Memory B cell (primary cell): ENCODE data around the gene NAALADL2.
"Not testable (repeated sequence)": the region's sequence is repeated elsewhere in the genome, so short reads cannot be mapped to it uniquely, and the experiment has no call there.

Experiments
- ATAC-seq: fragments of 150-1000 bp; cut with Tn5 transposase; 2 replicates; pipeline ENCODE4 v1.10.0; 2021; ENCODE audit warnings: low read depth, mild to moderate bottlenecking, moderate library complexity
- DNase-seq, 2 donors: peaks; one replicate each; pipeline ENCODE4 v3.0.0; 2022; ENCODE audit warnings: low spot score in 2 of 2
- H3K27ac Mint-ChIP-seq: one replicate; pipeline ENCODE4 v1.8.0; 2022; ENCODE audit warnings: mild to moderate bottlenecking, moderate library complexity, mixed read lengths
- H3K27me3 Mint-ChIP-seq: one replicate; pipeline ENCODE4 v1.8.0; 2022; ENCODE audit warnings: mixed read lengths
- H3K36me3 Mint-ChIP-seq: one replicate; pipeline ENCODE4 v1.8.0; 2022; ENCODE audit warnings: mild to moderate bottlenecking, mixed read lengths
- H3K4me1 Mint-ChIP-seq: one replicate; pipeline ENCODE4 v1.8.0; 2022; ENCODE audit warnings: mixed read lengths
- H3K4me3 Mint-ChIP-seq: one replicate; pipeline ENCODE4 v1.8.0; 2022; ENCODE audit warnings: mild to moderate bottlenecking, moderate library complexity, mixed read lengths
- H3K9me3 Mint-ChIP-seq: one replicate; pipeline ENCODE4 v1.8.0; 2022; ENCODE audit warnings: mixed read lengths

The NAALADL2 gene

GRCh38 chr3:175355801-175356335 lies 496.7 kb downstream of the NAALADL2 start:
- no peak overlapping the region for H3K4me3 Mint-ChIP-seq
- no peaks in the 10 kb centered on the region for H3K27me3 Mint-ChIP-seq
- H3K4me1 Mint-ChIP-seq, result no peaks in the 10 kb centered on the region
- no peak for ATAC-seq
- peaks cover 6% of the 10 kb centered on the region for H3K9me3 Mint-ChIP-seq
- H3K36me3 Mint-ChIP-seq, result no peaks in the 10 kb centered on the region
- DNase-seq, result no peak
- H3K27ac Mint-ChIP-seq, result no peak overlapping the region

- no peaks in the 10 kb centered on the region for H3K36me3 Mint-ChIP-seq
- H3K4me3 Mint-ChIP-seq, result no peak overlapping the region
- H3K9me3 Mint-ChIP-seq, result peaks cover 6% of the 10 kb centered on the region
- H3K27me3 Mint-ChIP-seq, result no peaks in the 10 kb centered on the region
- ATAC-seq, result no peak
- no peak overlapping the region for H3K27ac Mint-ChIP-seq
- no peaks in the 10 kb centered on the region for H3K4me1 Mint-ChIP-seq
- DNase-seq, result no peak
These were observed 497.8 kb downstream of the NAALADL2 start for GRCh38 chr3:175356899-175357324.

GRCh38 chr3:175357758-175358157 lies 498.6 kb downstream of the NAALADL2 start:
- Mint-ChIP-seq H3K4me1 (no peaks in the 10 kb centered on the region), H3K27me3 (no peaks in the 10 kb centered on the region), H3K4me3 (no peak overlapping the region), H3K36me3 (no peaks in the 10 kb centered on the region), H3K27ac (no peak overlapping the region), H3K9me3 (peaks cover 6% of the 10 kb centered on the region)
- ATAC-seq (no peak), DNase-seq (no peak)

DNA sequence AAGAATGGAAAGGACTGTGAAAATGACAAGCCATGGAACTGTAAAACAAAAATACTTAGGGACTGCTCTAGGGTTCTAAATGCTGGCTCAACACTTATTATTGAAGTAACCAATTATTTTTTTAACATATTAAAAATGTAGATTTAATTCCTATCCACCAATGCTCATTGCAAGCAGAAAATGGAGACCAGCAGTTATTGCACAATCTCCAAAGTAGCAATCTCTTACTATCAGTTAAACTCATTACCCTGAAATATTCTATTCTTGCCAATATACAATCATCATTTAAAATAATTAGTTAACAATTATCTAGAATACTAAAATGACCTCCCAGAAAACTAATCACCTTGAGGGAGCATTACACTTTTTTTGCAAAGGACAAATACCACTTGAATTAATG lies 499.8 kb downstream of the NAALADL2 start:
- H3K36me3 Mint-ChIP-seq, result no peaks in the 10 kb centered on the region
- peaks cover 9% of the 10 kb centered on the region for H3K9me3 Mint-ChIP-seq
- H3K27ac Mint-ChIP-seq, result no peak overlapping the region
- ATAC-seq (no peak), DNase-seq (no peak)
- H3K4me3 Mint-ChIP-seq, result no peak overlapping the region
- no peaks in the 10 kb centered on the region for H3K4me1 Mint-ChIP-seq
- H3K27me3 Mint-ChIP-seq, result no peaks in the 10 kb centered on the region

DNA sequence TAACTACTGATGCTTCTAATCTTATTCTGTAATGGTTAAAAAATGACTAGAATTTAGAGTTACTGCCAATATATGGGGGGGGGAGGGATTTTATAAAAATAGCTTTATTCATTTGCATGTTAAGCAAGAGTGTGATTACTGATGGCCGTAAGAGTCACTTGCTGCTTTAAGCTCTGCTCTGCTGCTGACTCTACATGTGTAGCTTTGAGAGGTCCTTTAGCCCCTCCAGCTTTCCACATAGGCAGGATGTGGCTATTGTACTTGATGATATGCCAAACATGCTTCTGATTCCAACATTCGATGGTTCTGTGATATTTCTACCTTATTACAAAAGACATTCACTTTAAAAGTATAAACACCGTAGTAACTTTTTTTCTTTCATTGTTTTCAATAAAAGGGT lies 511.3 kb downstream of the NAALADL2 start:
- H3K36me3 Mint-ChIP-seq, H3K4me1 Mint-ChIP-seq, DNase-seq, ATAC-seq, H3K27me3 Mint-ChIP-seq, H3K4me3 Mint-ChIP-seq, H3K27ac Mint-ChIP-seq, H3K9me3 Mint-ChIP-seq: not testable (repeated sequence)

DNA sequence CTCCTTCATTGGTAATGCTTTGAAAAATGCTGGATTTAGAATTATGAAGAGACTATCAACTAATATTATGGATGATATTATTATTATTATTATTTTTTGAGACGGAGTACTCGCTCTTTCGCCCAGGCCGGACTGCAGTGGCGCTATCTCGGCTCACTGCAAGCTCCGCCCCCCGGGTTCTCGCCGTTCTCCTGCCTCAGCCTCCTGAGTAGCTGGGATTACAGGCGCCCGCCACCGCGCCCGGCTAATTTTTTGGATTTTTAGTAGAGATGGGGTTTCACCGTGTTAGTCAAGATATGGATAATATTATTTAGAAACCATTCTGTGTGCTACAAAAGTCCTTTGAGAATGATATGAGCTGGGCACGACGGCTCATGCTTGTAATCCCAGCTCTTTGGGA lies 512.1 kb downstream of the NAALADL2 start:
- not testable (repeated sequence) for ATAC-seq, H3K27ac Mint-ChIP-seq, H3K4me1 Mint-ChIP-seq, H3K27me3 Mint-ChIP-seq, H3K4me3 Mint-ChIP-seq, H3K9me3 Mint-ChIP-seq, DNase-seq, H3K36me3 Mint-ChIP-seq

- Mint-ChIP-seq H3K4me3 (no peak overlapping the region), H3K27me3 (no peaks in the 10 kb centered on the region), H3K27ac (no peak overlapping the region), H3K36me3 (no peaks in the 10 kb centered on the region), H3K4me1 (peaks cover 3% of the 10 kb centered on the region), H3K9me3 (no peaks in the 10 kb centered on the region)
- no peak for ATAC-seq
- DNase-seq, result no peak
These were observed 515.6 kb downstream of the NAALADL2 start for GRCh38 chr3:175374705-175375104.

GRCh38 chr3:175378348-175378747 lies 519.2 kb downstream of the NAALADL2 start:
- Mint-ChIP-seq H3K4me3 (no peak overlapping the region), H3K36me3 (no peaks in the 10 kb centered on the region), H3K27ac (no peak overlapping the region), H3K9me3 (no peaks in the 10 kb centered on the region), H3K27me3 (no peaks in the 10 kb centered on the region), H3K4me1 (peaks cover 3% of the 10 kb centered on the region)
- no peak for DNase-seq
- ATAC-seq, result no peak

DNA sequence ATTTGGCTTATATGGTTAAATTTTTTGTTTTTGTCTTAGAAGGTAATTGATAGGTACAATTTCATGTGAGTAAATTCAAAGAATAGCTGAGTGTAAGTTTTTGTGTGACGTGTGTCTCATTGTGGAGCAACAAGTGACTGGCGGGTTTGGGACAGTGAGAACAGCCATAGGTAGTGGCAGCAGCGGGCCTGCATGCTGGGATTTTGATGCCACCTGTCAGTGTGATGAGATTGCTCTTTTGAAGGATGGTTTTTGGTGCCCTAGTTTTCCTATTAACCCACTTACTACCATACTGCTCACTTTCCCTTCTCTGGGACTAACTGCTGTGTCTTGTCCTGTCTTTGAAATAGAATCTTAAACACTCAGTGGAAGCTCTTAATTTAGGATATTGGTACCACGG lies 522.6 kb downstream of the NAALADL2 start:
- Mint-ChIP-seq H3K4me3 (no peak overlapping the region), H3K36me3 (no peaks in the 10 kb centered on the region), H3K27ac (no peak overlapping the region), H3K4me1 (peaks cover 3% of the 10 kb centered on the region), H3K9me3 (no peaks in the 10 kb centered on the region), H3K27me3 (no peaks in the 10 kb centered on the region)
- ATAC-seq, result no peak
- no peak for DNase-seq

- no peaks in the 10 kb centered on the region for H3K9me3 Mint-ChIP-seq
- no peaks in the 10 kb centered on the region for H3K27me3 Mint-ChIP-seq
- DNase-seq, result no peak
- H3K27ac Mint-ChIP-seq, result no peak overlapping the region
- no peak for ATAC-seq
- H3K4me1 Mint-ChIP-seq, result peaks cover under 1% of the 10 kb centered on the region
- no peaks in the 10 kb centered on the region for H3K36me3 Mint-ChIP-seq
- H3K4me3 Mint-ChIP-seq, result no peak overlapping the region
These were observed 524.2 kb downstream of the NAALADL2 start for GRCh38 chr3:175383371-175383770.

GRCh38 chr3:175383813-175384212 lies 524.7 kb downstream of the NAALADL2 start:
- Mint-ChIP-seq H3K36me3 (no peaks in the 10 kb centered on the region), H3K4me1 (no peaks in the 10 kb centered on the region), H3K27ac (no peak overlapping the region), H3K9me3 (no peaks in the 10 kb centered on the region), H3K4me3 (no peak overlapping the region), H3K27me3 (no peaks in the 10 kb centered on the region)
- ATAC-seq, result no peak
- no peak for DNase-seq

DNA sequence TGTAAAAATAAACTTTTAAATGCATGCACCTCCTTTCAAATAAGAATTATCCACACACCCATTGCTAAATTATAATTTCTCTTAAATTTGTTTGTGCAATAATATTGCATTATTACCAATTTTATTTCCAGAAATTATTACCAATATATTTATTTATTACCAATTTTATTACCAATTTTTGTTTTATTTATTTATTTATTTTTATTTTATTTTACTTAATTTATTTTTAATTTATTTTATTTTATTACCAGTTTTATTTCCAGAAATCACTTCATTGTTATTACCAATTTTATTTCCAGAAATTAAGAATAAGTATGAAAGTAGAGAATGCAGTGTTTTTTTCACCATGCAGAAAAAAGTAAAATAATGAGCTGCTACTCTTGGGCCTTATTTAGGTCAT lies 525.4 kb downstream of the NAALADL2 start:
- no peaks in the 10 kb centered on the region for H3K9me3 Mint-ChIP-seq
- no peaks in the 10 kb centered on the region for H3K4me1 Mint-ChIP-seq
- no peaks in the 10 kb centered on the region for H3K36me3 Mint-ChIP-seq
- no peak for DNase-seq
- H3K27me3 Mint-ChIP-seq, result no peaks in the 10 kb centered on the region
- H3K4me3 Mint-ChIP-seq, result no peak overlapping the region
- H3K27ac Mint-ChIP-seq, result no peak overlapping the region
- no peak for ATAC-seq

DNA sequence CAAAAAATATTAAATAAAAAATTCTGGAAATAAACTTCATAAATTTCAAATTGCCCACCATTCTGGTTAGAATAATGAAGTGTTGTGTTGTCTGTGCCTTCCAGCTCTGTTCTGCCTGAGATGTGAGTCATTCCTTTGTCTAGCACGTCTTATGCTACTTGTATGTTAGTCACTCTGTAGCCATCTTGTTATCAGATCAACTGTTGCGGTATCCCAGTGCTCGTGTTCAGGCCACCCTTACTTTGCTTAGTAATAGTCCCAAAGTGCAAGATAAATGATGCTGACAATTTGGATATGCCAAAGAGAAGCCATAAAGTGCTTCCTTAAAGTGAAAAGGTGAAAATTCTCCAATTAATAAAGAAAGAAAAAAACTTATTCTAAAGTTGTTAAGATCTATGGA lies 527.5 kb downstream of the NAALADL2 start:
- Mint-ChIP-seq H3K27ac (no peak overlapping the region), H3K9me3 (no peaks in the 10 kb centered on the region), H3K4me3 (no peak overlapping the region), H3K27me3 (no peaks in the 10 kb centered on the region), H3K36me3 (no peaks in the 10 kb centered on the region), H3K4me1 (no peaks in the 10 kb centered on the region)
- ATAC-seq, result no peak
- DNase-seq, result no peak

GRCh38 chr3:175389560-175389959 lies 530.4 kb downstream of the NAALADL2 start:
- no peaks in the 10 kb centered on the region for H3K27me3 Mint-ChIP-seq
- no peak overlapping the region for H3K4me3 Mint-ChIP-seq
- H3K9me3 Mint-ChIP-seq, result peaks cover 1% of the 10 kb centered on the region
- H3K27ac Mint-ChIP-seq, result no peak overlapping the region
- DNase-seq (no peak), ATAC-seq (no peak)
- H3K4me1 Mint-ChIP-seq, result no peaks in the 10 kb centered on the region
- no peaks in the 10 kb centered on the region for H3K36me3 Mint-ChIP-seq

DNA sequence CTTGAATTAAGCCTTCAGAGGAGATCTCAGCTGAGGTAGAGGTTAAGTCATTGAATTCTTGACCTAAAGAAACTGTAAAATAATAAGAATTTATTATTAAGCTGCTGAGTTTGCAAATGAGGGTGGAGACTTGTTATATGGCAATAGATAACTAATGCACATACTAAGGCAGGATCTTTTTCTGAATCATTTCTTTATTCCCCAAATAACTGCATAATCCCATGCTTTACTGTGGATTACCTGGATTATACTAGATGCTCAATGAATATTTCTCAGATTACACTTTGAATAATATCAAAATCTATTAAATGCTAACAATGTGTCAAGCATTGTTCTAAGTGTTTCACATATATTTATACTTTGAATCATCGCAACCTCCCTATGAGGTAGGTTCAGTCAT lies 532.5 kb downstream of the NAALADL2 start:
- ATAC-seq, result no peak
- Mint-ChIP-seq H3K36me3 (no peaks in the 10 kb centered on the region), H3K27ac (no peak overlapping the region), H3K4me3 (no peak overlapping the region), H3K27me3 (no peaks in the 10 kb centered on the region), H3K9me3 (peaks cover 4% of the 10 kb centered on the region), H3K4me1 (no peaks in the 10 kb centered on the region)
- DNase-seq, result no peak
